ENCODE data around the gene RAB36.

- TF ChIP-seq CTCF (IDR thresholded peaks at IDR 0.05; ENCODE audit: borderline replicate concordance, extremely low read depth, low read length, poor library complexity, severe bottlenecking) (no peak), EZH2 (IDR thresholded peaks at IDR 0.05; ENCODE audit: borderline replicate concordance, low read depth, low read length, severe bottlenecking) (no peak)
These were observed 39.0 kb downstream of the RAB36 start for GRCh38 chr22:23184100-23184763.
